Putamen (tissue), 1 donor: ENCODE data around the gene LIPC.

Experiments
- DNase-seq: peaks from one replicate; pipeline ENCODE4 v3.0.0-alpha.2; 2016; ENCODE audit warnings: low spot score

LIPC gene

GRCh38 chr15:58495891-58496408 lies 64.2 kb downstream of the LIPC start:
- no peak for DNase-seq

- DNase-seq: no peak
Measured at GRCh38 chr15:58497046-58497785, 65.4 kb downstream of the LIPC start.

- no peak for DNase-seq
Measured at GRCh38 chr15:58498821-58499580, 67.2 kb downstream of the LIPC start.

GRCh38 chr15:58501006-58501405 lies 69.2 kb downstream of the LIPC start:
- DNase-seq: no peak

- no peak for DNase-seq
Measured at GRCh38 chr15:58501636-58502188, 69.9 kb downstream of the LIPC start.

- DNase-seq: no peak
Measured at GRCh38 chr15:58503139-58504027, 71.6 kb downstream of the LIPC start.

GRCh38 chr15:58504674-58505234 lies 73.0 kb downstream of the LIPC start:
- DNase-seq: no peak

GRCh38 chr15:58505581-58505980 lies 73.8 kb downstream of the LIPC start:
- DNase-seq: no peak

- DNase-seq: no peak
Measured at GRCh38 chr15:58506064-58506490, 74.3 kb downstream of the LIPC start.

GRCh38 chr15:58506783-58507668 lies 75.2 kb downstream of the LIPC start:
- DNase-seq: no peak

GRCh38 chr15:58509556-58509955 lies 77.8 kb downstream of the LIPC start:
- no peak for DNase-seq

- DNase-seq: no peak
Measured at GRCh38 chr15:58510715-58511598, 79.2 kb downstream of the LIPC start.

- DNase-seq: no peak
Measured at GRCh38 chr15:58511599-58511987, 79.8 kb downstream of the LIPC start.

GRCh38 chr15:58512522-58512921 lies 80.7 kb downstream of the LIPC start:
- no peak for DNase-seq

- DNase-seq: no peak
Measured at GRCh38 chr15:58513008-58513407, 81.2 kb downstream of the LIPC start.

GRCh38 chr15:58513726-58514336 lies 82.0 kb downstream of the LIPC start:
- DNase-seq: no peak

- DNase-seq: no peak
Measured at GRCh38 chr15:58515807-58516206, 84.0 kb downstream of the LIPC start.

- no peak for DNase-seq
Measured at GRCh38 chr15:58517252-58517681, 85.5 kb downstream of the LIPC start.
